ENCODE data around the gene ZNF710.
A peak's percentile ranks its signal among the peaks of the same experiment; 100 is the strongest.

ZNF710 gene

DNA sequence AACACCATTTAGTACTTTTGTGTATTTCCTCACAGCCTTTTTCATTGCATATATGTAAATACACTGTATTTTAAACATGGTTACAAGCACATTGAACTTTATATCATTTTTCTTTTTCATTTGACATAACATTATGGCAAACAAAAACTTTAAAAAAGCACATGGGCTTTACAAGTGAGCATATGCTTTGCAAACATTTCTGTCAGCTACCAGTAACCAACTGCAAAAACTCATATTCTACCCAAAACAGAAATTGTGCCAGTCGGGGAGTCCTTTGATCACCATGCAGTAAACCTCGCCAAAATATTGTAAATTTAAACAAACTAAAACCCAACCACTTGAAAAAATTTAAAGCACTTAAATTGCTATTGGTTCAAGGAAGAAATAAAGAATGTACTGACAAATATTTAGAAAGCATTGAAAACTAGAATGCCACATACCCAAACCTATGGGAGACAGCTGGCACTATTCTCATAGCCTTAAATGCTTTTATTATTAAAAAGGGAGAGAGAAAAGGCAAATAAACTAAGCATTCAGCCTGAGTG, 24.4 kb downstream of the ZNF710 start:
- no peak for TF ChIP-seq Cebpa-rat (IDR thresholded peaks at IDR 0.05)

DNA sequence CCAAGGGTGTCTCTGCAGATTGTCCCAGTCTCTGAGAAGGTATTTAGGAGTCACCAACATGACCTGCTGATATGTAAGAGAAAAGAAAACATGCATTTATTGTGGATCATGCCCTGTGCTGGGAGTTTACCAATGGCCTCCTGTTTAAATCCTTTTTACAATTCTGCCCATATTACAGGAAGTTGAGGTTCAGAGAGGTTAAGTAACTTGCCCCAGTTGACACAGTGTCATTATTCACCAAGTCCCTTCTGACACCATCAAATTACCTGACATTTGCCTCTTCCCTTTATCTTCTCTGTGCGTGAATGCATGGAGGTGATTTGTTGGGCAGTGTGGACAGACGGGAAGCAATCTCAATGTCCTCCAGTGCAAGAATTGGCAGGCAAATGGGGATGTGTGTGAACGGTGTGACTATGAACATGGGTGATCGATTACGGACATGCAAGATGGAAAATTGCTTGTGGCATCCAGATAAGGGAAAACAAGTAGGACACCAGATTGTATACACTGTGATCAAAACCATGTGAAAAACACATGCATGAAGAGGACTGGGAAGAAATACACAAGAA, 27.3 kb downstream of the ZNF710 start:
- Histone ChIP-seq H3K9me3 (replicated peaks in 1 of 11) (peaks cover 0 to 18% (median 16%) of the 10 kb centered on the region in 11 experiments; a peak in 17 of 22 replicates), H3K27ac (peak overlapping the region in 5 of 11 experiments; percentile 91 to 99 (median 97); a peak in 4 of 22 replicates), H3K36me3 (peaks cover 6 to 30% (median 16%) of the 10 kb centered on the region in 11 experiments; a peak in 15 of 22 replicates), H3K9ac (no peak overlapping the region), H3K4me3 (no peak overlapping the region), H3K4me1 (peaks cover 77 to 99% (median 86%) of the 10 kb centered on the region in 10 experiments), H3K27me3 (no peaks in the 10 kb centered on the region), H3K4me2 (peak overlapping the region in 7 of 11 experiments; percentile 14 to 99 (median 93); a peak in 11 of 22 replicates), H4K20me1 (peaks cover 0 to 17% (median 3%) of the 10 kb centered on the region in 11 experiments; a peak in 7 of 22 replicates)
- no peak for TF ChIP-seq Cebpa-rat (IDR thresholded peaks at IDR 0.05)

More for the DNA sequence above, 24.4 kb downstream of the ZNF710 start:
- Histone ChIP-seq H3K4me1 (peaks cover 70 to 100% (median 83%) of the 10 kb centered on the region in 10 experiments), H3K9ac (peak overlapping the region in 6 of 11 experiments; percentile 9 to 64 (median 23); a peak in 9 of 22 replicates), H3K9me3 (replicated peaks in 1 of 11) (peaks cover 0 to 18% (median 16%) of the 10 kb centered on the region in 11 experiments; a peak in 17 of 22 replicates), H3K36me3 (peaks cover 6 to 51% (median 18%) of the 10 kb centered on the region in 11 experiments; a peak in 15 of 22 replicates), H3K4me2 (peak overlapping the region; percentile 23 to 94 (median 59); a peak in 20 of 22 replicates), H4K20me1 (peaks cover 0 to 22% (median 3%) of the 10 kb centered on the region in 11 experiments; a peak in 7 of 22 replicates), H3K27me3 (no peaks in the 10 kb centered on the region), H3K4me3 (no peak overlapping the region), H3K27ac (peak overlapping the region in 4 of 11 experiments; percentile 5 to 25 (median 11); a peak in 4 of 22 replicates)

DNA sequence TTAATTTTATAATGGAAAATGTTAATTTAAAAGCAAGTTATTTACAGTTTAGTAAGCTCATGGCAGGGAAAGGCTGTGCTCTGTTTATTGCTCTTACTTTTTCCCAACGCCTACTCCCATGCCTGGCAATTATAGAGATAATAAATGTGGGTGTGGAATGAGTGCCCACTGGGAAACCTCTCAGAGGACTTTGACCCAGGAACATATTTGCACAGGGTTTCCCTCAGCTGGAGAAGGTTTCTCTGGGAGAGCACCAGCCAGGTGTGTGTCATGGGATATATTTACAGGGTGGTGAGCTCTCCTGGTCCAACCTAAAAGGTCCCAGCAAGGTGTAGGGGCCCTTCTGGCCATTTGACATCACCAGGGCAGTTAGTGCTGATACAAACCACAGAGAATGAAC, 27.9 kb downstream of the ZNF710 start:
- Histone ChIP-seq H3K36me3 (peaks cover 6 to 24% (median 15%) of the 10 kb centered on the region in 11 experiments; a peak in 15 of 22 replicates), H3K4me1 (peaks cover 77 to 99% (median 86%) of the 10 kb centered on the region in 10 experiments), H3K4me3 (no peak overlapping the region), H3K9ac (peak overlapping the region in 2 of 11 experiments; percentile 46 to 51; a peak in 2 of 22 replicates), H3K9me3 (replicated peaks in 1 of 11) (peaks cover 0 to 18% (median 16%) of the 10 kb centered on the region in 11 experiments; a peak in 17 of 22 replicates), H3K27ac (peak overlapping the region; percentile 85 to 99 (median 95); a peak in 20 of 22 replicates), H3K4me2 (peak overlapping the region; percentile 2 to 100 (median 93); a peak in 13 of 22 replicates), H3K27me3 (no peaks in the 10 kb centered on the region), H4K20me1 (peaks cover 0 to 11% (median 3%) of the 10 kb centered on the region in 11 experiments; a peak in 7 of 22 replicates)
- no peak for TF ChIP-seq Cebpa-rat (IDR thresholded peaks at IDR 0.05)

DNA sequence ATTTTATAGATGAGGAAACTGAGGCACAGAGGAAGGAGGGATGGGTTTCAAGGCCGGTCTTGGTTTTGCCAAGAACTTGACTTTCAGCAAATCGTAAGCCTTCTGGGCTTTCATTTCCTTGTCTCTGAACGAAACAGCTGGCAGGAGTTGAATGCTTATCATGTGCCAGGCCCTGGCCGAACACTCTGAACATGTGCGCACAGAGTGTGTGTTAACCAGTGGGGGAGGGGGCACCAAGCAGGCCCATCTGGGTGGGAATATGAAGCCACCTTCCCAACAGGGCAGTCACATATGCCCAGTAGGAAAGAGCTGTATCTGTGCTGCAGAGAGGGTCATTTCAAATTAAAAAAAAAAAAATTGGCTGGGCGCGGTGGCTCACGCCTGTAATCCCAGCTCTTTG, 29.3 kb downstream of the ZNF710 start:
- H3K36me3 ChIP-seq: peaks cover 6 to 24% (median 15%) of the 10 kb centered on the region in 11 experiments; a peak in 15 of 22 replicates
- peaks cover 0 to 18% (median 16%) of the 10 kb centered on the region in 11 experiments; a peak in 17 of 22 replicates for H3K9me3 ChIP-seq (replicated peaks in 1 of 11)
- TF ChIP-seq Cebpa-rat (IDR thresholded peaks at IDR 0.05): no peak
- H4K20me1 ChIP-seq: no peaks in the 10 kb centered on the region
- H3K4me2 ChIP-seq: peak overlapping the region; percentile 53 to 100 (median 98)
- H3K27ac ChIP-seq: peak overlapping the region; percentile 85 to 99 (median 95)
- peaks cover 76 to 99% (median 86%) of the 10 kb centered on the region in 10 experiments for H3K4me1 ChIP-seq
- no peaks in the 10 kb centered on the region for H3K27me3 ChIP-seq
- H3K4me3 ChIP-seq: no peak overlapping the region
- peak overlapping the region in 10 of 11 experiments; percentile 43 to 91 (median 76); a peak in 12 of 22 replicates for H3K9ac ChIP-seq

DNA sequence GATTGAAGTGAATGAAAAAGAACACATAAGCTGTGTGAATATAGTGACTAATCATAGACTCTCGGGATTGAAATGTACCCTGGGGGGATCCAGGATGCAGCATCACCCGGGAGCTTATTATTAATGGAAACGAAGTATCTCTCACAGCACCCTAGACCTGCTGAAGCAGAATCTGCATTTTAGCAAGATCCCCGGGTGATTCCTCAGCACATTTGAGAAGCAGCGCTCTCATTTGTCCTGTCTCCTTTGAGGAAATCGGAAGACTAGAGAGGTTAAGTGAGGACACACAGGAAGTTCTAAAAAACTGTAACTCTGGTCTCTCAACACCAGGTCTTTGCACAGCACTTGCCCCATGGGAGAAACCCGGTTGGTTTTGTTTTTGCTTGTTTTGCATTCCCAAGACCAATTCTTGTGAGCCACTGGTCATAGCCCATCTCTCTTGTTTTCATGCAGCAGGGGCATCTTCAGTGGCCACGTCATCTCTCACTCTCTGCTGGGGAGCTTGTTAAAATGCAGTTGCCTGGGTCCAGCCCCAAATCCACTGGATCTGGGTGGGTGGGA, 30.2 kb downstream of the ZNF710 start:
- Histone ChIP-seq H3K27me3 (no peaks in the 10 kb centered on the region), H3K27ac (peak overlapping the region; percentile 85 to 99 (median 95)), H3K4me1 (peaks cover 76 to 99% (median 85%) of the 10 kb centered on the region in 10 experiments), H3K4me3 (peak overlapping the region in 7 of 10 experiments; percentile 26 to 48 (median 41); a peak in 10 of 20 replicates), H3K4me2 (peak overlapping the region; percentile 90 to 100 (median 98)), H3K9ac (peak overlapping the region; percentile 72 to 93 (median 79)), H4K20me1 (no peaks in the 10 kb centered on the region), H3K36me3 (peaks cover 6 to 25% (median 15%) of the 10 kb centered on the region in 11 experiments; a peak in 15 of 22 replicates), H3K9me3 (replicated peaks in 1 of 11) (peaks cover 0 to 18% (median 16%) of the 10 kb centered on the region in 11 experiments; a peak in 17 of 22 replicates)
- TF ChIP-seq Cebpa-rat (IDR thresholded peaks at IDR 0.05): peak; percentile 52 to 91 (median 67); a peak in 18 of 22 replicates

DNA sequence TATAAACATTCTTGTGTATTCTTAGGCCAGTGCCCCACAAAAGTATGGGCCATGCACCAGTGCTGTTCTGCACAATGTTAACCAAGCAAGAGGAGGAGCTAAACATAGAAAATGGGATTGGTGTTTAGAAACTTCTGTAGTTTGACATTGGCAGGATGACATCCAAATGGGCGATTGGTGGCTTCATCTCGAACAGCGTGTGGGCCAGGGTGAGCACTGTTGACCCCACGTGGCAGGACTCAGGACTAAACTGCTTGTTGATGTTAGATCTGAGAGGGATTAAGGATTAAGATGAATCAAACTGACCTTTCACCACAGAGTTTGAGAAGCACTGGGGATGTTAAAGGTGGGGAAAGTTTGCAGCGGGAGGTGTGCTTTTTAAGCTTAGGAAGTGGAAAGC, 31.9 kb downstream of the ZNF710 start:
- H3K4me3 ChIP-seq: no peak overlapping the region; a peak in 1 of 20 replicates
- peak overlapping the region; percentile 90 to 100 (median 98) for H3K4me2 ChIP-seq
- no peak for TF ChIP-seq Cebpa-rat (IDR thresholded peaks at IDR 0.05)
- peaks cover 4 to 20% (median 7%) of the 10 kb centered on the region in 11 experiments; a peak in 14 of 22 replicates for H3K36me3 ChIP-seq
- no peaks in the 10 kb centered on the region for H4K20me1 ChIP-seq
- H3K9ac ChIP-seq: peak overlapping the region; percentile 77 to 93 (median 86)
- peak overlapping the region; percentile 85 to 99 (median 95) for H3K27ac ChIP-seq
- peaks cover 90 to 100% (median 97%) of the 10 kb centered on the region in 10 experiments for H3K4me1 ChIP-seq
- peaks cover 0 to 9% (median 6%) of the 10 kb centered on the region in 11 experiments; a peak in 13 of 22 replicates for H3K9me3 ChIP-seq (replicated peaks in 1 of 11)
- no peaks in the 10 kb centered on the region for H3K27me3 ChIP-seq

DNA sequence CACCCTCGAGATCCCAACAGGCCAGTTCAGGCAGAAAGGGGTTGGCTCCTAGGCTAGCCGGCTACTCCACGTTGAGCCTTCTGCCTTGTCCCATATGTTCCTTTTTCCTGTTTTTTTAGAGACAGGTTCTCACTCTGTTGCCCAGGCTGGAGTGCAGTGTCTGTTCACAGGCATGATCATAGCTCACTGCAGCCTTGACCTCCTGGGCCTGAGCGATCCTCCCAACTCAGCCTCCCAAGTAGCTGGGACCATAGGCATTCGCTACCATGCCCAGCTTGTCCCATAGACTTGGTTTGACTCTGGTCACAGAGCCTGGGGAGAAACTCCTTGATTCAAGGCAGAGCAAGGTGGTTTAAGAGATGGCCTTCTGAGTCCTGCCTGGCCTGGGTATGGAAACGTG, 32.3 kb downstream of the ZNF710 start:
- Histone ChIP-seq H3K9ac (peak overlapping the region; percentile 77 to 93 (median 86)), H3K9me3 (replicated peaks in 1 of 11) (peaks cover 0 to 4% (median 2%) of the 10 kb centered on the region in 11 experiments; a peak in 10 of 22 replicates), H3K4me3 (peak overlapping the region in 1 of 10 experiments; percentile 16; a peak in 2 of 20 replicates), H4K20me1 (no peaks in the 10 kb centered on the region), H3K36me3 (peaks cover under 1 to 15% (median 4%) of the 10 kb centered on the region in 11 experiments; a peak in 13 of 22 replicates), H3K4me1 (peaks cover 94 to 100% (median 99%) of the 10 kb centered on the region in 10 experiments), H3K27me3 (no peaks in the 10 kb centered on the region), H3K27ac (peak overlapping the region; percentile 85 to 99 (median 95)), H3K4me2 (peak overlapping the region; percentile 90 to 100 (median 98))
- no peak for TF ChIP-seq Cebpa-rat (IDR thresholded peaks at IDR 0.05)

DNA sequence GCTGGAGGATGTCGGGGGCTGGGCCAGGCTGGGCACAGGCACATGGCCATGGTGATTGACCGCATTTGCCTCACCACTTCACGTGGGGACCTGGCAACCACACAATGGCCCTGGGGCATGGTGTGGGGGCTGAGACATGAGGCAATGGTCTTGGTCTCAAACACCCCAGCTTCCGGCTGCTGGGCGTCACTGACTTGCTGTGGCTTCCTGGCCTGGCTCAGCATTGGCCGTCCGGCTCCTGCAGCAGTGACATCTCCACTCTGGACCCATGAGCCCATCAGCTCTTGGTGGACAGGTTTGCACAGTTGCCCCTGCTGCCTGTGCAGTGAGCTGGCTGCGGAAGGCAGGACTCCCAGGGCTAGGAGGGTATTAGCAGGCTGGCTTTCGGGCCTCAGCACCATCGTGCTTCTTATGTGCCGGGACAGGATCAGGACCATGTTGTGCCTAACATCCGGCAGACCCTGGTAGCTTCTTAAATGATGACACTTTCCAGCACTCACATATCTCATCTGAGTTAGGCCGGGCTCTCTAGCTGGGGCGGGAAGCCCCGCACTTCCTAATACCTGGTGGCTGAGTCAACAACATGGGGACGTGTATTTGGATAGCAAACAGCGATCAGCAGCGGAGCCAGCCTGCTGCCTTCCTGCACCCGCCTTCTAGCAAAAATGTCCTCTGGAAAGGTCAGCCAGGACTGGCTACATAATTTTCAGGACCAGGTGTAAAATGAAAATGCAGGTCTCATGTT, 34.1 kb downstream of the ZNF710 start:
- Histone ChIP-seq H4K20me1 (no peaks in the 10 kb centered on the region), H3K27me3 (no peaks in the 10 kb centered on the region), H3K9me3 (replicated peaks in 1 of 11) (no peaks in the 10 kb centered on the region), H3K4me2 (peak overlapping the region; percentile 90 to 100 (median 98)), H3K36me3 (peaks cover 0 to 7% (median 0%) of the 10 kb centered on the region in 11 experiments; a peak in 1 of 22 replicates), H3K4me3 (peak overlapping the region; percentile 35 to 65 (median 48); a peak in 17 of 20 replicates), H3K9ac (peak overlapping the region; percentile 77 to 93 (median 86)), H3K27ac (peak overlapping the region; percentile 85 to 99 (median 95)), H3K4me1 (peaks cover 97 to 100% (median 99%) of the 10 kb centered on the region in 10 experiments)
- TF ChIP-seq Cebpa-rat (IDR thresholded peaks at IDR 0.05): no peak

All from BLaER1 treated with 17β-estradiol and CSF1 and Interleukin-3, amounts not matched to agents 10 nM and 100 nM (cell line).